ENCODE measurements around the gene CCDC195.

DNA sequence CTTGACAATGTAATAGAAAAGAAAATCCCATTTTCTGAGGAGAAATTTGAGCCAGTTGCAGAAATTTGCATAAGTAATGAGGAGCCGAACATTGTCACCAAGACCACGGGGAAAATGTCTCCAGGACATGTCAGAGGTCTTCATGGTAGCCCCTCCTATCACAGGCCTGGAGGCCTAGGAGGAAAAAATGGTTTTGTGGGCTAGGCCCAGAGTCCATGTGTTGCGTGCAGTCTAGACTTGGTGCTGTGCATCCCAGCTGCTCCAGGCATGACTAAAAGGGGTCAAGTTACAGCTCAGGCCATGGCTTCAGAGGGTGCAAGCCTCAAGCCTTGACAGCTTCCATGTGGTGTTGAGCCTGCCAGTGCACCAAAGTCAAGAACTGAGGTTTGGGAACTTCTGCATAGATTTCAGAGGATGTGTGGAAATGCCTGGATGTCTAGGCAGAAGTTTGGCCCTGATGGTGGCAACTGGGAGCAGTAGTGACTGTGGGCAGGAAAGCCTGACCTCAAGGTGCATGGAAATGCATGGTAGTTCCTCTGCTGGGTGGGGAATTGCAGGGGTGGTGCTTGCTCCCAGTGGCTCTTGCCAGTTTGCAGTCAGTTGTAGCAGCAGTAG lies 41.9 kb upstream of the CCDC195 start:
- TF ChIP-seq, protein P1, sequence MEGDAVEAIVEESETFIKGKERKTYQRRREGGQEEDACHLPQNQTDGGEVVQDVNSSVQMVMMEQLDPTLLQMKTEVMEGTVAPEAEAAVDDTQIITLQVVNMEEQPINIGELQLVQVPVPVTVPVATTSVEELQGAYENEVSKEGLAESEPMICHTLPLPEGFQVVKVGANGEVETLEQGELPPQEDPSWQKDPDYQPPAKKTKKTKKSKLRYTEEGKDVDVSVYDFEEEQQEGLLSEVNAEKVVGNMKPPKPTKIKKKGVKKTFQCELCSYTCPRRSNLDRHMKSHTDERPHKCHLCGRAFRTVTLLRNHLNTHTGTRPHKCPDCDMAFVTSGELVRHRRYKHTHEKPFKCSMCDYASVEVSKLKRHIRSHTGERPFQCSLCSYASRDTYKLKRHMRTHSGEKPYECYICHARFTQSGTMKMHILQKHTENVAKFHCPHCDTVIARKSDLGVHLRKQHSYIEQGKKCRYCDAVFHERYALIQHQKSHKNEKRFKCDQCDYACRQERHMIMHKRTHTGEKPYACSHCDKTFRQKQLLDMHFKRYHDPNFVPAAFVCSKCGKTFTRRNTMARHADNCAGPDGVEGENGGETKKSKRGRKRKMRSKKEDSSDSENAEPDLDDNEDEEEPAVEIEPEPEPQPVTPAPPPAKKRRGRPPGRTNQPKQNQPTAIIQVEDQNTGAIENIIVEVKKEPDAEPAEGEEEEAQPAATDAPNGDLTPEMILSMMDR (IDR thresholded peaks at IDR 0.05) = no peak
- no peak for TF ChIP-seq EZH2 (IDR thresholded peaks at IDR 0.05; ENCODE audit: borderline replicate concordance, insufficient read depth, low read depth, low read length, poor library complexity, severe bottlenecking)
